ENCODE data around the gene ASB16.
"Not testable (repeated sequence)": the region's sequence is repeated elsewhere in the genome, so short reads cannot be mapped to it uniquely, and the experiment has no call there.

The ASB16 gene

DNA sequence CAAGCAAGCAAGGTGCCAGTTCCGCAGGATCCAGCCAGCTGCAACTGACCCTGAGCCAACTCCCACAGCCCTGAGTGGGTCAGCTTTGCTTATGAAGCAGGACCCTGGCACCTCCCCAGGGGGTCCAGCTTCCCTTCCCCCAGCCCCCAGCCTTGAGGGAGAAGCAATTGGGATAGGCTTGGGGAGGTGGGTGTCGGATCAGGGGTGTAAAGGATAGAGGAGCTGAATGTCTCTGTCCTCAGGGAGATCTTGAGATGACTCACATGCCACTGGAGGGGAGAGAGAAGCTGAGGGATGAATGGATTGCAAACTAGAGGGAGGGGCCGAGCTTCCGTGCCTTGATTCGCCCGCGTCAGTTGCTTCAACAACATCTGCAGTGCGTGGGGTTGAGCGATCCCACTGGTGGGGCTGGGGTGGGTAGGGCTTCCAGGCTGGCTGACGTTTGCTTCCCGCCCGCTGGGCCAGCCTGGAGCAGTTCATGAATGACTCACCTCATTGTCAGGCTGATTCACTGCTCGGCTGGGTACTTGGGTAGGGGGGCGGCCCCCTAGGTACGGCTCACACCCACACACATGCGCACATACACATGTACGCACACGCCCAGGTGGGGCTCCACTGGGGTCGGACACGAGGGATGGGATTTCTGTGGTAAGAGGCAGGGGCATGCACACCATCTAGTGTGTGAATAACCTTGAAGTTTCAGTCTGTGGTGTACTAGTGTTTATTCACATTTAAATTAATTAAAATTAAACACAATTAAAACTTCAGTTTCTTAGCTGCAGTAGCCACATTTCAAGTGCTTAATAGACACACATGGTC lies 32.4 kb upstream of the ASB16 start:
- DNase-seq (ENCODE audit: low read depth) = no peak
- no peak overlapping the region for H3K4me3 ChIP-seq (ENCODE audit: low read depth, low read length)
- TF ChIP-seq, protein P1, sequence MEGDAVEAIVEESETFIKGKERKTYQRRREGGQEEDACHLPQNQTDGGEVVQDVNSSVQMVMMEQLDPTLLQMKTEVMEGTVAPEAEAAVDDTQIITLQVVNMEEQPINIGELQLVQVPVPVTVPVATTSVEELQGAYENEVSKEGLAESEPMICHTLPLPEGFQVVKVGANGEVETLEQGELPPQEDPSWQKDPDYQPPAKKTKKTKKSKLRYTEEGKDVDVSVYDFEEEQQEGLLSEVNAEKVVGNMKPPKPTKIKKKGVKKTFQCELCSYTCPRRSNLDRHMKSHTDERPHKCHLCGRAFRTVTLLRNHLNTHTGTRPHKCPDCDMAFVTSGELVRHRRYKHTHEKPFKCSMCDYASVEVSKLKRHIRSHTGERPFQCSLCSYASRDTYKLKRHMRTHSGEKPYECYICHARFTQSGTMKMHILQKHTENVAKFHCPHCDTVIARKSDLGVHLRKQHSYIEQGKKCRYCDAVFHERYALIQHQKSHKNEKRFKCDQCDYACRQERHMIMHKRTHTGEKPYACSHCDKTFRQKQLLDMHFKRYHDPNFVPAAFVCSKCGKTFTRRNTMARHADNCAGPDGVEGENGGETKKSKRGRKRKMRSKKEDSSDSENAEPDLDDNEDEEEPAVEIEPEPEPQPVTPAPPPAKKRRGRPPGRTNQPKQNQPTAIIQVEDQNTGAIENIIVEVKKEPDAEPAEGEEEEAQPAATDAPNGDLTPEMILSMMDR (IDR thresholded peaks at IDR 0.05; ENCODE audit: low read depth, low read length, missing control alignments) = no peak

DNA sequence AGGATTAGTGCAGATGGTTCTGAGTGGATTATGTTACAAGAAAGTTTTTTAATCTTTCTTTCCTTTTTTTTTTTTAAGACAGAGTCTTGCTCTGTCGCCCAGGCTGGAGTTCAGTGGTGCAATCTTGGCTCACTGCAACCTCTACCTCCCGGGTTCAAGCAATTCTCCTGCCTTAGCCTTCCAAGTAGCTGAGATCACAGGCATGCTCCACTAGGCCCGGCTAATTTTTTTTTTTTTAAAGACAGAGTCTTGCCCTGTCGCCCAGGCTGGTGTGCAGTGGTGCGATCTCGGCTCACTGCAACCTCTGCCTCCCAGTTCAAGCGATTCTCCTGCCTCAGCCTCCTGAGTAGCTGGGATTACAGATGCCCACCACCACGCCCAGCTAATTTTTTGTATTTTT lies 26.6 kb upstream of the ASB16 start:
- not testable (repeated sequence) for DNase-seq (ENCODE audit: low read depth); H3K4me3 ChIP-seq (ENCODE audit: low read depth, low read length)

GRCh38 chr17:44144966-44145739 lies 25.4 kb upstream of the ASB16 start:
- DNase-seq (ENCODE audit: low read depth) = no peak
- H3K4me3 ChIP-seq (ENCODE audit: low read depth, low read length) = no peak overlapping the region
- TF ChIP-seq, protein P1 (IDR thresholded peaks at IDR 0.05; ENCODE audit: low read depth, low read length, missing control alignments) = no peak

- TF ChIP-seq, protein P1 (IDR thresholded peaks at IDR 0.05; ENCODE audit: low read depth, low read length, missing control alignments) = no peak
- no peak for DNase-seq (ENCODE audit: low read depth)
- H3K4me3 ChIP-seq (ENCODE audit: low read depth, low read length) = no peak overlapping the region
Observed at GRCh38 chr17:44146375-44147346, 23.8 kb upstream of the ASB16 start.

DNA sequence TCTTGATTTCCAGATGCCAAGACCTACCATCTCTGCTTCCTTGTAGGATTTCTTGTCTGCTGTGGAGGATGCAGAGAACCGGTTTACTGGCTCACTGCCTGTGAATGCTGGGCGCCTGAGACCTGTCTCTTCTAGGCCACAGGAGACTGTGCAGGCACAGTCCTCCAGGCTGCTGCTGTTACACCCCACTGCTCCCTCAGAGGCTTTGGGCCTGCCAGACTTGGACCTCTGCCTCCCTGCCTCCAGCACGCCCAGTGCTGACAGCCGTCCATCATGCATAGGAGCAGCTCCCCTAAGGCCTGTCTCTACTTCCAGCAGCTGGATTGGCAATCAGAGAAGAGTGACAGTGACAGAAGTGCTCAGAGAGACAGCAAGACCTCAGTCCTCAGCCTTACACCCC lies 22.7 kb upstream of the ASB16 start:
- DNase-seq (ENCODE audit: low read depth) = no peak
- TF ChIP-seq, protein P1 (IDR thresholded peaks at IDR 0.05; ENCODE audit: low read depth, low read length, missing control alignments) = no peak
- no peak overlapping the region for H3K4me3 ChIP-seq (ENCODE audit: low read depth, low read length)

- not testable (repeated sequence) for H3K4me3 ChIP-seq (ENCODE audit: low read depth, low read length)
Observed at GRCh38 chr17:44149066-44149465, 21.4 kb upstream of the ASB16 start.

GRCh38 chr17:44149750-44150329 lies 20.7 kb upstream of the ASB16 start:
- DNase-seq (ENCODE audit: low read depth) = no peak
- H3K4me3 ChIP-seq (ENCODE audit: low read depth, low read length) = no peak overlapping the region
- TF ChIP-seq, protein P1 (IDR thresholded peaks at IDR 0.05; ENCODE audit: low read depth, low read length, missing control alignments) = no peak

More at GRCh38 chr17:44149066-44149465, 21.4 kb upstream of the ASB16 start:
- DNase-seq (ENCODE audit: low read depth) = not testable (repeated sequence)

Data from GM12864 (cell line).